ENCODE measurements around the gene CCDC74B. TPM values are rescaled to one million over a fixed set of nuclear protein-coding genes. Genes with fewer than 3 reads are reported as not detected.

The CCDC74B gene
- total RNA-seq: 10.6 TPM

GRCh38 chr2:130145006-130145414 lies at the start of gene CCDC74B:
Gene CCDC74B, minus strand, starts transcription at chr2:130145112. Its CDS starts 116 bp downstream, at chr2:130144996.

GRCh38 chr2:130181880-130182682 lies 37.2 kb upstream of the CCDC74B start, which contains the start of gene MZT2B:
Gene MZT2B, plus strand, starts transcription at chr2:130182262. Its CDS starts 21 bp downstream, at chr2:130182283.

DNA sequence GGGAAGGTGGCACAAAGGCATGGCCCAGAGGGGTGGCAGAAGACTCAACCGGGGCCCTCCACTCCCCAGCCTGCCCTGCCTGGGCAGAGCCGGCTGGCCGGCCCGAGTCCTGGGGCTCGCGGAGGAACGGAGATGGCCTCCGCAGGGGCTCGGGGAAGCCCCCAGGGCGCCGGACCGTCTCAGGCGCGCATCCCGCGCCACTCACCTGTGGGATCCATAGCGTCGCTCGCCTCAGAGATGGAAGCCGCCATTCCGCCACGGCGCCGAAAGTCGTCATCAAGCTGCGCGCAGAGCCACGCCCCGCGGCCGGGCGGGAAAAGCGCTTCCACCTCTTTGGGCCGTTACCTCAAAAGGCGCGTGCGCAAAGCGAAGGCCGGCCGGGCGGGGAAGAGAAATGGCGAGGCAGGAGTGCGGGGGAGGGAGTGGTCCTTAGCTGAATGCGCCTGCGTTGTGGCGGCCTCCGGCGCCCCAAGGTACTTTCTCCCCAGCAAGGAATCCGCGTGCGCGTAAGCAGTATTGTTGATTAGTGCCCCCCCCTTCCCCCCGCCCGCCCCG lies 36.5 kb upstream of the CCDC74B start, which contains the start of gene SMPD4:
Gene SMPD4, minus strand, starts transcription at position 278 of the 555 bp plus-strand sequence. CDS start 5,010 bp downstream, outside the sequence.

GRCh38 chr2:130129120-130129829 lies 15.6 kb downstream of the CCDC74B start, which contains the start of gene POTEF:
Gene POTEF, minus strand, starts transcription at chr2:130129222. Its CDS starts 8,707 bp downstream, at chr2:130120515.

Small RNA genes within 50 kb of the gene (small RNA-seq; reads per million reads assigned to genes)
- gene RNU6-1049P (ENCODE audit: low replicate concordance): not detected

Other genes with a start within 250 kb of the CCDC74B start
- 0.23 TPM for gene RAB6C, start 165.4 kb downstream of the CCDC74B start, total RNA-seq
- gene POTEF, start 15.9 kb downstream of the CCDC74B start, total RNA-seq: not detected
- gene SMPD4, start 36.5 kb upstream of the CCDC74B start, total RNA-seq: 55.2 TPM
- 161 TPM for gene MZT2B, start 37.1 kb upstream of the CCDC74B start, total RNA-seq
- gene TUBA3E, start 53.3 kb upstream of the CCDC74B start, total RNA-seq: not detected
- 42.7 TPM for gene IMP4, start 197.8 kb upstream of the CCDC74B start, total RNA-seq
- gene PTPN18, start 210.9 kb upstream of the CCDC74B start, total RNA-seq: 23.2 TPM